HepG2 (cell line): Measurements from ENCODE around the gene SLX9. TPM values are rescaled to one million over a fixed set of nuclear protein-coding genes. Genes with fewer than 3 reads are reported as not detected.

Experiments
- ATAC-seq: fragments of 200-7000 bp; cut with Tn5 transposase; 3 replicates; pipeline ENCODE4 v1.9.1; 2020; ENCODE audit warnings: mild to moderate bottlenecking, moderate library complexity
- BruUV-seq: library from RNA; stranded (reverse); fragments of 400-500 nt; replicated peaks from 2 replicates; lab custom pipeline; 2021; lab: Mats Ljungman, UMichigan
- CTCF ChIA-PET: fragments of 300-600 bp; formaldehyde crosslinking; extraction: SDS; loops from one replicate; lab custom pipeline; 2021; ENCODE audit warnings: low total read pairs, inconsistent platforms, low intra/inter-chr PET ratio; lab: Yijun Ruan, JAX
- POLR2A ChIA-PET: fragments of 350-600 bp; sonication (Branson Sonifier 250); formaldehyde crosslinking; loops from one replicate; lab custom pipeline; 2020; ENCODE audit warnings: antibody characterized with exemption, inconsistent platforms; lab: Yijun Ruan, JAX
- DNase-seq: peaks from one replicate; pipeline ENCODE4 v3.0.0-alpha.2; 2015; ENCODE audit warnings: low spot score
- FAIRE-seq: peaks from 3 replicates; lab custom pipeline; 2011; peaks lifted over from hg19 to GRCh38; lab: Jason Lieb, UNC
- H2AFZ ChIP-seq: one replicate; pipeline ENCODE4 v1.6.1; 2011; ENCODE audit warnings: low read length, inconsistent platforms
- H3K27ac ChIP-seq: fragments of 300-600 bp; 3 replicates; pipeline ENCODE4 v1.8.0; 2011; ENCODE audit warnings: mixed run types, mild to moderate bottlenecking, mixed read lengths, low read length, inconsistent platforms; ENCODE audit not compliant: insufficient read depth; ENCODE audit errors: extremely low read length
- H3K27me3 ChIP-seq, 2 experiments: fragments of 200-600 bp in 1 of 2; 2 replicates in 1 of 2; 3 replicates in 1 of 2; pipeline versions ENCODE4 v1.6.0 to v1.8.0; 2011; ENCODE audit warnings: low read length in 2 of 2, mild to moderate bottlenecking in 2 of 2, moderate library complexity in 2 of 2, inconsistent platforms in 1 of 2; ENCODE audit not compliant: insufficient read depth in 2 of 2, control insufficient read depth in 1 of 2
- H3K36me3 ChIP-seq, 2 experiments: fragments of 200-600 bp in 1 of 2; replicated peaks in 1 of 2; 2 replicates in 1 of 2; 3 replicates in 1 of 2; pipeline versions ENCODE4 v1.5.1 to v1.8.0; 2011; ENCODE audit warnings: low read length in 2 of 2, inconsistent platforms in 1 of 2; ENCODE audit not compliant: insufficient read depth in 2 of 2, control insufficient read depth in 1 of 2
- H3K4me1 ChIP-seq: 2 replicates; pipeline ENCODE4 v1.5.1; 2012; ENCODE audit warnings: low read length, inconsistent platforms; ENCODE audit not compliant: insufficient read depth
- H3K4me2 ChIP-seq: 2 replicates; pipeline ENCODE4 v1.6.0; 2011; ENCODE audit warnings: low read depth, low read length, inconsistent platforms
- H3K4me3 ChIP-seq, 3 experiments: fragments of 200-600 bp in 1 of 3; sonication (generic), shearing (Covaris generic) in 1 of 3; replicated peaks in 1 of 3; 2 replicates each; pipeline ENCODE4 v1.5.1; 2011 to 2016; ENCODE audit warnings: low read length in 3 of 3, inconsistent platforms in 2 of 3, low read depth in 2 of 3, mild to moderate bottlenecking in 2 of 3, control low read depth in 1 of 3, mixed read lengths in 1 of 3; ENCODE audit not compliant: insufficient read depth in 1 of 3
- H3K79me2 ChIP-seq: one replicate; pipeline ENCODE4 v1.6.1; 2011; ENCODE audit warnings: low read length, inconsistent platforms; ENCODE audit not compliant: insufficient read depth
- H3K9ac ChIP-seq: 2 replicates; pipeline ENCODE4 v1.6.0; 2011; ENCODE audit warnings: mild to moderate bottlenecking, low read depth, low read length, inconsistent platforms; ENCODE audit not compliant: insufficient read depth
- H3K9me3 ChIP-seq: 2 replicates; pipeline ENCODE4 v1.5.1; 2012; ENCODE audit warnings: mild to moderate bottlenecking, low read length
- H4K20me1 ChIP-seq: 2 replicates; pipeline ENCODE4 v1.6.0; 2011; ENCODE audit warnings: inconsistent platforms, mild to moderate bottlenecking, low read length, moderate library complexity; ENCODE audit not compliant: insufficient read depth
- IKZF5 ChIP-seq: IDR thresholded peaks from 2 replicates; pipeline ENCODE4 v1.6.1; 2018; ENCODE audit warnings: missing genetic modification reagents, mild to moderate bottlenecking, missing compliant biosample characterization
- REXO4 ChIP-seq: sonication (generic); formaldehyde crosslinking; IDR thresholded peaks from 2 replicates; pipeline ENCODE4 v1.8.0; 2022; ENCODE audit warnings: missing genetic modification reagents, mild to moderate bottlenecking, borderline replicate concordance
- ZMYM3 ChIP-seq: sonication (generic); formaldehyde crosslinking; IDR thresholded peaks from 2 replicates; pipeline ENCODE4 v1.5.1; 2020; ENCODE audit warnings: mild to moderate bottlenecking, missing genetic modification reagents
- ZNF225 ChIP-seq: sonication (generic); formaldehyde crosslinking; IDR thresholded peaks from 2 replicates; pipeline ENCODE4 v1.4.0; 2020; ENCODE audit warnings: mild to moderate bottlenecking, missing genetic modification reagents
- WGBS: methylation state at CpG from one replicate; pipeline ENCODE4 v1.1.6; 2017; ENCODE audit warnings: low lambda C conversion rate; 5-methylcytosine and 5-hydroxymethylcytosine counted together
- in situ Hi-C: cut with HindIII; loops from 2 replicates; pipeline ENCODE4 v1.10.0; 2017; ENCODE audit warnings: low pct_unique_long_range_greater_than_20kb; ENCODE audit not compliant: extremely low pct_ligation_motif_present
- intact Hi-C: fragments of 100-400 bp; cut with micrococcal nuclease; formaldehyde crosslinking; loops from one replicate; pipeline ENCODE4 v1.10.0; 2022; ENCODE audit not compliant: unreplicated experiment
- polyA plus RNA-seq, 8 experiments: library from polyadenylated mRNA; depleted of rRNA in 3 of 8; stranded (reverse) in 7 of 8; unstranded in 1 of 8; fragments of >200 nt; fragmentation: Illumina TruSeq in 4 of 8; extraction: Trizol in 4 of 8; gene quantifications; 2 replicates each; pipeline versions ENCODE4 v1.2.1 to v1.2.3, GENCODE V29; 2011 to 2016; ENCODE audit warnings: low read depth in 4 of 8, missing spikeins in 1 of 8, mixed read lengths in 1 of 8; ENCODE audit not compliant: insufficient read depth in 1 of 8
- total RNA-seq, 5 experiments: library from RNA; depleted of rRNA; stranded (reverse); fragments of >200 nt; fragmentation: Illumina TruSeq; extraction: Trizol; gene quantifications; 2 replicates each; pipeline ENCODE4 v1.2.3, GENCODE V29; 2016; ENCODE audit warnings: low read depth in 1 of 5
- TF ChIP-seq, protein P1 (sequence below): sonication (generic); formaldehyde crosslinking; IDR thresholded peaks from 2 replicates; pipeline ENCODE4 v1.5.0; 2020; ENCODE audit warnings: mild to moderate bottlenecking, missing genetic modification reagents, borderline replicate concordance
- TF ChIP-seq, protein P2 (sequence below): sonication (generic); formaldehyde crosslinking; IDR thresholded peaks from 2 replicates; pipeline ENCODE4 v1.4.0; 2020; ENCODE audit warnings: missing genetic modification reagents
- TF ChIP-seq, protein P3 (sequence below): sonication (generic); formaldehyde crosslinking; IDR thresholded peaks from 2 replicates; pipeline ENCODE4 v1.5.0; 2020; ENCODE audit warnings: missing genetic modification reagents, mild to moderate bottlenecking, borderline replicate concordance
- TF ChIP-seq, protein P4 (sequence below): sonication (generic); formaldehyde crosslinking; IDR thresholded peaks from 2 replicates; pipeline ENCODE4 v1.8.0; 2022; ENCODE audit warnings: missing genetic modification reagents, mild to moderate bottlenecking, borderline replicate concordance

Gene SLX9
- total and polyA plus RNA-seq, 2 of the 13 experiments (the other 11 are each of a cell fraction or from before 2014, with no cell fraction given) = 21.0 to 47.1 TPM

GRCh38 chr21:44951186-44951915 lies 11.5 kb downstream of the SLX9 start:
- WGBS = 99% methylated on average over 30 of the region's 31 CpGs
- peaks cover 23% of the 10 kb centered on the region; the same call in 1 of the 2 replicates for H4K20me1 ChIP-seq
- no peaks in the 10 kb centered on the region for H3K27me3 ChIP-seq
- ATAC-seq (no peak), DNase-seq (no peak), FAIRE-seq (no peak)
- H3K27ac ChIP-seq = no peak overlapping the region
- peaks cover 8% of the 10 kb centered on the region; the same call in 1 of the 2 replicates for H3K4me1 ChIP-seq
- no peaks in the 10 kb centered on the region for H3K9me3 ChIP-seq
- peaks cover 21 to 61% of the 10 kb centered on the region in 2 experiments; a peak in 4 of 5 replicates for H3K36me3 ChIP-seq
- in situ Hi-C loops = no loop called here
- ChIA-PET POLR2A (no interaction called here), CTCF (no interaction called here)
- BruUV-seq = no TSS peak
- H3K4me2 ChIP-seq = no peak overlapping the region
- no peak overlapping the region for H3K9ac ChIP-seq
- H2AFZ ChIP-seq = no peak overlapping the region
- intact Hi-C loops = no loop called here
- H3K4me3 ChIP-seq = no peak overlapping the region
- peaks cover 54% of the 10 kb centered on the region for H3K79me2 ChIP-seq
- no peak for TF ChIP-seq ZNF225 (CRISPR knock-in tag)
- TF ChIP-seq, protein P1, sequence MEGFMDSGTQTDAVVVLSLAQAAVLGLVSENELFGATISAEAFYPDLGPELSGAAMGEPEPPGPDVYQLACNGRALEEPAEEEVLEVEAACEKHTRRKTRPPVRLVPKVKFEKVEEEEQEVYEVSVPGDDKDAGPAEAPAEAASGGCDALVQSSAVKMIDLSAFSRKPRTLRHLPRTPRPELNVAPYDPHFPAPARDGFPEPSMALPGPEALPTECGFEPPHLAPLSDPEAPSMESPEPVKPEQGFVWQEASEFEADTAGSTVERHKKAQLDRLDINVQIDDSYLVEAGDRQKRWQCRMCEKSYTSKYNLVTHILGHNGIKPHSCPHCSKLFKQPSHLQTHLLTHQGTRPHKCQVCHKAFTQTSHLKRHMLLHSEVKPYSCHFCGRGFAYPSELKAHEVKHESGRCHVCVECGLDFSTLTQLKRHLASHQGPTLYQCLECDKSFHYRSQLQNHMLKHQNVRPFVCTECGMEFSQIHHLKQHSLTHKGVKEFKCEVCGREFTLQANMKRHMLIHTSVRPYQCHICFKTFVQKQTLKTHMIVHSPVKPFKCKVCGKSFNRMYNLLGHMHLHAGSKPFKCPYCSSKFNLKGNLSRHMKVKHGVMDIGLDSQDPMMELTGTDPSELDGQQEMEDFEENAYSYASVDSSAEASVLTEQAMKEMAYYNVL (CRISPR knock-in tag) = no peak
- no peak for TF ChIP-seq ZMYM3
- TF ChIP-seq, protein P2, sequence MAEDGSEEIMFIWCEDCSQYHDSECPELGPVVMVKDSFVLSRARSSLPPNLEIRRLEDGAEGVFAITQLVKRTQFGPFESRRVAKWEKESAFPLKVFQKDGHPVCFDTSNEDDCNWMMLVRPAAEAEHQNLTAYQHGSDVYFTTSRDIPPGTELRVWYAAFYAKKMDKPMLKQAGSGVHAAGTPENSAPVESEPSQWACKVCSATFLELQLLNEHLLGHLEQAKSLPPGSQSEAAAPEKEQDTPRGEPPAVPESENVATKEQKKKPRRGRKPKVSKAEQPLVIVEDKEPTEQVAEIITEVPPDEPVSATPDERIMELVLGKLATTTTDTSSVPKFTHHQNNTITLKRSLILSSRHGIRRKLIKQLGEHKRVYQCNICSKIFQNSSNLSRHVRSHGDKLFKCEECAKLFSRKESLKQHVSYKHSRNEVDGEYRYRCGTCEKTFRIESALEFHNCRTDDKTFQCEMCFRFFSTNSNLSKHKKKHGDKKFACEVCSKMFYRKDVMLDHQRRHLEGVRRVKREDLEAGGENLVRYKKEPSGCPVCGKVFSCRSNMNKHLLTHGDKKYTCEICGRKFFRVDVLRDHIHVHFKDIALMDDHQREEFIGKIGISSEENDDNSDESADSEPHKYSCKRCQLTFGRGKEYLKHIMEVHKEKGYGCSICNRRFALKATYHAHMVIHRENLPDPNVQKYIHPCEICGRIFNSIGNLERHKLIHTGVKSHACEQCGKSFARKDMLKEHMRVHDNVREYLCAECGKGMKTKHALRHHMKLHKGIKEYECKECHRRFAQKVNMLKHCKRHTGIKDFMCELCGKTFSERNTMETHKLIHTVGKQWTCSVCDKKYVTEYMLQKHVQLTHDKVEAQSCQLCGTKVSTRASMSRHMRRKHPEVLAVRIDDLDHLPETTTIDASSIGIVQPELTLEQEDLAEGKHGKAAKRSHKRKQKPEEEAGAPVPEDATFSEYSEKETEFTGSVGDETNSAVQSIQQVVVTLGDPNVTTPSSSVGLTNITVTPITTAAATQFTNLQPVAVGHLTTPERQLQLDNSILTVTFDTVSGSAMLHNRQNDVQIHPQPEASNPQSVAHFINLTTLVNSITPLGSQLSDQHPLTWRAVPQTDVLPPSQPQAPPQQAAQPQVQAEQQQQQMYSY (CRISPR knock-in tag) = no peak
- no peak for TF ChIP-seq REXO4 (CRISPR knock-in tag)
- no peak for TF ChIP-seq IKZF5 (CRISPR knock-in tag)
- TF ChIP-seq, protein P3, sequence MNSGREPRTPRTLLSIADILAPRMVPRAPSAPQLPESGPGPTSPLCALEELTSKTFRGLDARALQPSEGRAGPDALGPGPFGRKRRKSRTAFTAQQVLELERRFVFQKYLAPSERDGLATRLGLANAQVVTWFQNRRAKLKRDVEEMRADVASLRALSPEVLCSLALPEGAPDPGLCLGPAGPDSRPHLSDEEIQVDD (CRISPR knock-in tag) = no peak
- TF ChIP-seq, protein P4, sequence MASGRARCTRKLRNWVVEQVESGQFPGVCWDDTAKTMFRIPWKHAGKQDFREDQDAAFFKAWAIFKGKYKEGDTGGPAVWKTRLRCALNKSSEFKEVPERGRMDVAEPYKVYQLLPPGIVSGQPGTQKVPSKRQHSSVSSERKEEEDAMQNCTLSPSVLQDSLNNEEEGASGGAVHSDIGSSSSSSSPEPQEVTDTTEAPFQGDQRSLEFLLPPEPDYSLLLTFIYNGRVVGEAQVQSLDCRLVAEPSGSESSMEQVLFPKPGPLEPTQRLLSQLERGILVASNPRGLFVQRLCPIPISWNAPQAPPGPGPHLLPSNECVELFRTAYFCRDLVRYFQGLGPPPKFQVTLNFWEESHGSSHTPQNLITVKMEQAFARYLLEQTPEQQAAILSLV (CRISPR knock-in tag) = no peak
